ENCODE measurements around the gene PLA2G2D. TPM values are rescaled to one million over a fixed set of nuclear protein-coding genes. Genes with fewer than 3 reads are reported as not detected.

Gene PLA2G2D
- total and polyA plus RNA-seq, 12 donors = not detected

DNA sequence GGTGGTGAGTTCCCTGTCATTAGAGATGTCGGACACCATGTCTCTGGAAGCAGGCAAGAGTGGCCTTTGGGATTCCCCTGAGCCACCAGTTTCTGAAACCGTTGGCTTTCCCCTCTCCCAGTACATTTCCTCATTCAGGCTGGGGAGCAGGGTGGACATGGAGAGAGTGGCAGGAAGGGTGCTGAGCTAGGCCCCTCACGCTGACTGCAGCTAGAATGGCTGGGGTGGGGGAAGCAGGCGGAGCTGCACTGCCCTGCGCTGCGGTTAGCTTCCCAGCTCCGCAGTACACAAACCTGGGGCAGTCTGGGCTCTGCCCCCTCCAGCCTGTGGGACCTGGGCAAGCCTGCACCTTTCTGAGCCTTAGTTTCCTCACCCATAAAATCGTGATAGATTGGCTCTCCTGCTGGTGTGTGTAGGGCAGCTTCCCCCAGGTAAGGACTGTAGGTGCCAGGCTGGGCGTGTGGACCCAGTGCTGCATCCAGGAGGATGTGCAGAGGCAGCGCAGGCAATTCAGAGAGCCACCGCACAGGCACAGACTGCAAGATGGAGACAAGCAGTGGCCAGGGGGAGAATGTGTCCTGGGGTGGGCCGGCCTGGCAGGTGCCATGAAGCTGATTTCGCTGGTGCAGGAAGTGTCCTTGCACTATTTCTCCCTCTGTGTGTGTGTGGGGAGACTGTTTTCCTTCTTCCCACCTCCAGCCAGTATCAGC lies 22.8 kb upstream of the PLA2G2D start:
- Histone ChIP-seq H3K4me1 (replicated peaks in 1 of 2) (no peaks in the 10 kb centered on the region), H3K36me3 (replicated peaks in 1 of 2) (no peaks in the 10 kb centered on the region), H3K9me3 (replicated peaks in 1 of 3) (no peaks in the 10 kb centered on the region), H3K4me3 (no peak overlapping the region), H3K27me3 (no peaks in the 10 kb centered on the region), H3K27ac (no peak overlapping the region)
- WGBS, 4 donors = 80 to 93% (median 83%) methylated on average over 9 to 13 of the region's 13 CpGs
- TF ChIP-seq, protein P1, sequence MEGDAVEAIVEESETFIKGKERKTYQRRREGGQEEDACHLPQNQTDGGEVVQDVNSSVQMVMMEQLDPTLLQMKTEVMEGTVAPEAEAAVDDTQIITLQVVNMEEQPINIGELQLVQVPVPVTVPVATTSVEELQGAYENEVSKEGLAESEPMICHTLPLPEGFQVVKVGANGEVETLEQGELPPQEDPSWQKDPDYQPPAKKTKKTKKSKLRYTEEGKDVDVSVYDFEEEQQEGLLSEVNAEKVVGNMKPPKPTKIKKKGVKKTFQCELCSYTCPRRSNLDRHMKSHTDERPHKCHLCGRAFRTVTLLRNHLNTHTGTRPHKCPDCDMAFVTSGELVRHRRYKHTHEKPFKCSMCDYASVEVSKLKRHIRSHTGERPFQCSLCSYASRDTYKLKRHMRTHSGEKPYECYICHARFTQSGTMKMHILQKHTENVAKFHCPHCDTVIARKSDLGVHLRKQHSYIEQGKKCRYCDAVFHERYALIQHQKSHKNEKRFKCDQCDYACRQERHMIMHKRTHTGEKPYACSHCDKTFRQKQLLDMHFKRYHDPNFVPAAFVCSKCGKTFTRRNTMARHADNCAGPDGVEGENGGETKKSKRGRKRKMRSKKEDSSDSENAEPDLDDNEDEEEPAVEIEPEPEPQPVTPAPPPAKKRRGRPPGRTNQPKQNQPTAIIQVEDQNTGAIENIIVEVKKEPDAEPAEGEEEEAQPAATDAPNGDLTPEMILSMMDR (IDR thresholded peaks at IDR 0.05) = no peak
- TF ChIP-seq POLR2A (IDR thresholded peaks at IDR 0.05) = no peak
- intact Hi-C loops (cut with DNase I) = loop anchor here in 1 of 2 donors (10.0 kb wide), 1 partner anchor 167 kb away; the partner anchor contains the start of gene PLA2G2A
- no peak for DNase-seq

DNA sequence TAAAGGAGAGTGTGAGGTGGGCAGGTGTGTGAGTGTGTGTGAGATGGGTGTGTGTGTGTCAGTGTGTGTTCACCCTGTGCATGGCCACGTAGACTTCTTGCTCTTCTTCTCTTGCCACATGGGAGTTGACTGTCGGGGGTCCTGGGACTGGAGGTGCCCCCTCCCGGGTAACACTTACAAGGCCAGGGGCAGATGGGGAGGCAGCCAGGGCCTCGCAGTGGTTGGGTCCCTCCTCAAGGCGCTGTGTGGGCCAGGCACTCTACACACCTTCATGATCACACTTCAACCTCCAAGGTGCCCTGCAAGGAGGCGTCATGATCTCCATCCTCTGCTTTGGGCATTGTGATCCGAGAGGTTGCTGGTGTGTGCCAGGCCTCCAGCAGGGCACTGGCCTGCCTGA lies 22.1 kb upstream of the PLA2G2D start:
- TF ChIP-seq, protein P1 (IDR thresholded peaks at IDR 0.05) = no peak
- TF ChIP-seq POLR2A (IDR thresholded peaks at IDR 0.05) = no peak

DNA sequence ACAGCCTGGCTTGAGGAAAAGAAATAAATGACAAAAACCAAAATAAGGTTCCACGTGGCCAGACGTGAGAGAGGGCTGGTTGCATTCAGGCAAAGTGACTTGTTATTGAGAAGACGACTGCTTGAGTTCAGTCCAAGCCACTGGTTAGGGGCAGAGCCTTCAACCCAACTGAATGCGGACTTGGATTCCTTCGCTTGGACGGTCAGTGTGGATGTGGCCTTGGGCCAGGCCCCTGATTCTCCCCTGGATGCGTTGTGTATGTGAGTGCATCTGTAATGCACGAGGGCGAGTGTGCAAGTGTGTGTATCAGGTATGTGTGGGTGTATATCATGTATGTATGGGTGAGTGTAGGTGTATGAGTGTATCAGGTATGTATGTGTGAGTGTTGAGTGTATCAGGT lies 21.7 kb upstream of the PLA2G2D start:
- no peak for DNase-seq
- no peaks in the 10 kb centered on the region for H3K4me1 ChIP-seq (replicated peaks in 1 of 2)
- WGBS, 4 donors = 81 to 90% (median 88%) methylated on average over 9 of the region's 9 CpGs
- intact Hi-C loops (cut with DNase I) = loop anchor here in 1 of 2 donors (10.0 kb wide), 1 partner anchor 166 kb away; the partner anchor contains the start of gene PLA2G2A
- no peak overlapping the region for H3K4me3 ChIP-seq
- TF ChIP-seq POLR2A (IDR thresholded peaks at IDR 0.05) = no peak
- TF ChIP-seq, protein P1 (IDR thresholded peaks at IDR 0.05) = no peak
- H3K36me3 ChIP-seq (replicated peaks in 1 of 2) = no peaks in the 10 kb centered on the region
- H3K27ac ChIP-seq = no peak overlapping the region
- H3K9me3 ChIP-seq (replicated peaks in 1 of 3) = no peaks in the 10 kb centered on the region
- H3K27me3 ChIP-seq = no peaks in the 10 kb centered on the region

More for the DNA sequence above, 22.1 kb upstream of the PLA2G2D start:
- Histone ChIP-seq H3K4me1 (replicated peaks in 1 of 2) (no peaks in the 10 kb centered on the region), H3K27me3 (no peaks in the 10 kb centered on the region), H3K9me3 (replicated peaks in 1 of 3) (no peaks in the 10 kb centered on the region), H3K27ac (no peak overlapping the region), H3K36me3 (replicated peaks in 1 of 2) (no peaks in the 10 kb centered on the region), H3K4me3 (no peak overlapping the region)
- intact Hi-C loops (cut with DNase I) = loop anchor here in 1 of 2 donors (10.0 kb wide), 1 partner anchor 167 kb away; the partner anchor contains the start of gene PLA2G2A
- 79 to 96% (median 84%) methylated on average over 2 to 7 of the region's 7 CpGs for WGBS, 4 donors
- DNase-seq = no peak

DNA sequence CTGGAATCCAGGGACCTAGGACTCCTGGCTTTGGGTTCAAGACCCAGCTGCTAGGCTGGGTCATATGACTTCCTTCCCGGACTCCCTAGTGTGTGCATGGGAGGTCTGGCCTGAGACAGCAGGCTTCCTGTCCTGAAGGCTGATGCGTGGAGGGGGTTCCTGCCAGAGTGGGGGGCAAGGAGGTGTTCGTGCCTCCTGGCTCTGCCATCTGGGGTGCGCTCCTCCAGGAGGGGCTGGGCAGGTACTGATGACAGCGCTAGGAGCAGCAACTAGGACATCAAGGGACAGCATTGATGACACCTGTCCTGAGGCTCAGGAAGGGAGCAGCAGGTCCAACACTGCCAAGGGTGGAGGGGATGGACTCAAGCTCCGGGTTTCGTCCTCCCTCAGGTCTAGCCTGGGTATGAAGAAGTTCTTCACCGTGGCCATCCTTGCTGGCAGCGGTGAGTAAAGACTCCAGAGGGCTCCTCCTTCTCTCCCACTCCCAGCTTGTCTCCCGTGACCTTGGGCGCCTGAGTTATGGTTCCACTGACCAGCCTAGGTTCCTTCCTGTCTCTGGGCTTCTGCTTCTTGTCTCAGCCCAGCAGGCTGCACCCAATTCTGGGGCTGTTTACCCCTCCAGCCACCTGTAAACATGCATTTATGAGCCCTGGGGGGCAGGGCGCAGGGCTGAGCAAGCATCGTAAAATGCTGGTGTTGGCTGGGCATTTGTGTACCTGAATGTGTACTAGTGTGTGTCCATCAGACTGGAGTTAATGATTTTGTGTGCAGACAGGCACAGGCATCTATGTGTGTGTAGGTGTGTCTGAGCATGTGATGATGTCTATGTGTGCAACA lies 20.7 kb upstream of the PLA2G2D start:
- intact Hi-C loops (cut with DNase I) = loop anchor here in 1 of 2 donors (10.0 kb wide), 1 partner anchor 165 kb away; the partner anchor contains the start of gene PLA2G2A
- Histone ChIP-seq H3K4me1 (replicated peaks in 1 of 2) (no peaks in the 10 kb centered on the region), H3K4me3 (no peak overlapping the region), H3K27me3 (no peaks in the 10 kb centered on the region), H3K36me3 (replicated peaks in 1 of 2) (no peaks in the 10 kb centered on the region), H3K27ac (no peak overlapping the region), H3K9me3 (replicated peaks in 1 of 3) (no peaks in the 10 kb centered on the region)
- no peak for TF ChIP-seq POLR2A (IDR thresholded peaks at IDR 0.05)
- TF ChIP-seq, protein P1 (IDR thresholded peaks at IDR 0.05) = no peak
- no peak for DNase-seq
- 66 to 92% (median 72%) methylated on average over 2 to 13 of the region's 13 CpGs for WGBS, 4 donors
